DOHH2 (cell line): ENCODE results near the gene NOM1.
A peak's percentile ranks its signal among the peaks of the same experiment; 100 is the strongest.

Experiments
- H3F3A ChIP-seq: fragments of 200-600 bp; sonication (generic), shearing (Covaris generic); 2 replicates; pipeline ENCODE4 v1.6.0; 2016; ENCODE audit warnings: antibody characterized with exemption, mild to moderate bottlenecking; ENCODE audit not compliant: control insufficient read depth, insufficient read depth
- H3K27ac ChIP-seq: fragments of 200-600 bp; sonication (generic); 2 replicates; pipeline ENCODE4 v1.5.1; 2014; ENCODE audit warnings: low read depth, mild to moderate bottlenecking, low read length, moderate library complexity
- H3K27me3 ChIP-seq: fragments of 200-600 bp; sonication (generic); 2 replicates; pipeline ENCODE4 v1.6.1; 2014; ENCODE audit warnings: mild to moderate bottlenecking, low read length, mixed read lengths; ENCODE audit not compliant: control insufficient read depth
- H3K36me3 ChIP-seq: fragments of 200-600 bp; sonication (generic); 2 replicates; pipeline ENCODE4 v1.6.1; 2014; ENCODE audit warnings: mild to moderate bottlenecking, low read length, moderate library complexity, mixed read lengths; ENCODE audit not compliant: control insufficient read depth
- H3K4me1 ChIP-seq: fragments of 200-600 bp; sonication (generic); 2 replicates; pipeline ENCODE4 v1.6.1; 2014; ENCODE audit warnings: mild to moderate bottlenecking, low read length, mixed read lengths; ENCODE audit not compliant: control insufficient read depth
- H3K4me2 ChIP-seq: fragments of 200-600 bp; sonication (generic); 2 replicates; pipeline ENCODE4 v1.6.0; 2014; ENCODE audit warnings: mild to moderate bottlenecking, low read length, moderate library complexity
- H3K4me3 ChIP-seq: fragments of 200-600 bp; sonication (generic); 2 replicates; pipeline ENCODE4 v1.5.1; 2014; ENCODE audit warnings: mild to moderate bottlenecking, low read length, mixed read lengths
- H3K79me2 ChIP-seq: fragments of 200-600 bp; sonication (generic); 2 replicates; pipeline ENCODE4 v1.6.1; 2014; ENCODE audit warnings: mild to moderate bottlenecking, low read length, mixed read lengths; ENCODE audit not compliant: control insufficient read depth
- H3K9me2 ChIP-seq: fragments of 200-600 bp; sonication (generic); replicated peaks from 2 replicates; pipeline ENCODE4 v1.6.1; 2014; ENCODE audit warnings: mild to moderate bottlenecking, low read length, mixed read lengths; ENCODE audit not compliant: control insufficient read depth
- H3K9me3 ChIP-seq: fragments of 200-600 bp; sonication (generic); 2 replicates; pipeline ENCODE4 v1.6.1; 2014; ENCODE audit warnings: antibody characterized with exemption, low read length, mixed read lengths; ENCODE audit not compliant: control insufficient read depth, insufficient read depth
- H4K20me1 ChIP-seq: fragments of 200-600 bp; sonication (generic); 2 replicates; pipeline ENCODE4 v1.6.0; 2014; ENCODE audit warnings: low read depth, mild to moderate bottlenecking, antibody characterized with exemption, low read length, moderate library complexity; ENCODE audit not compliant: control insufficient read depth, insufficient read depth
- EZH2phosphoT487 ChIP-seq: fragments of 200-600 bp; sonication (generic); IDR thresholded peaks from 2 replicates; pipeline ENCODE4 v1.6.1; 2017; ENCODE audit warnings: borderline replicate concordance, mild to moderate bottlenecking, antibody characterized with exemption, low read length, moderate library complexity, mixed read lengths
- TF ChIP-seq, protein P1 (sequence below): fragments of 200-600 bp; sonication (generic); IDR thresholded peaks from one replicate; pipeline ENCODE4 v1.5.1; 2014; ENCODE audit warnings: antibody characterized with exemption, mild to moderate bottlenecking, low read depth, low read length; ENCODE audit not compliant: poor library complexity, severe bottlenecking

NOM1 gene

DNA sequence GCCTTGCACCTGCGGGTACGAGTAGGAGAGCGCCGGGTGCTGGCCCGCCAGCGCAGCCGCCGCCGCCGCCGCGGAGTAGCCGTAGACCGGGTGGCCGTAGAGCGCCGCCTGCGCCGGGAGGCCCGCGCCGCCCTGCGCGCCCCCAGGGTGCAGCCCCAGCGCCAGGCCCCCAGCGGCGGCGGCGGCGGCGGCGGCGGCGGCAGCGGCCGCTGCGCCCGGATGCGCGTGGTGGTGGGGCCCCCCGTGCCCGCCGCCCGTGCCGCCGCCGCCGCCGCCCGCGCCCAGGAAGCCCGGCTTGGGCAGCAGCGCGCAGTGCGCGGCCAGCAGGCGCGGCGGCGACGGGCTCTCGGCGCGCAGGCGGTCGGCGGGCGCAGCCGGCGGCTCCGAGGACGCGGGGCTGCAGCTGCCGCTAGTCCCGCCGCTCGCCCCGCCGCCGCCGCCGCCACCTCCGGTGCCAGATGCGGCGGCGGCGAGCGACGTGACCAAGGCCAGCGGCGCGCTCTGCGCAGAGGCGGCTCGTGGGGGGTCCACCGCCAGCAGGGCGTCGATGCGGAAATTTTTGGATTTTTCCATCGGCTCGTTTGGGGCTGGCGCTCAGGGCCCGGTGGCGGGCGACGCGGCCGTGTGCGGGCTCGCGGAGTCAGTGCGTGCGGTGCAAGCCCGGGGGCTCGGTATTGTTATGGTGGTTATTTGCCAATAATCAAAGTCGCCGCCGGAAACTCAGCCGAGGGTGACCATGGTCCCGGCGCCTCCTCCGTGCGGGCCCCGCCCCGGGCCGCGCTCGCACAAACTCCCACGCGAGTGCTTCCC, 60.5 kb downstream of the NOM1 start:
- peaks cover 13% of the 10 kb centered on the region for H3K4me1 ChIP-seq
- H3K27me3 ChIP-seq: peaks cover 70% of the 10 kb centered on the region
- H3K9me2 ChIP-seq: no peaks in the 10 kb centered on the region
- peak; percentile 76 for TF ChIP-seq EZH2phosphoT487
- TF ChIP-seq, protein P1, sequence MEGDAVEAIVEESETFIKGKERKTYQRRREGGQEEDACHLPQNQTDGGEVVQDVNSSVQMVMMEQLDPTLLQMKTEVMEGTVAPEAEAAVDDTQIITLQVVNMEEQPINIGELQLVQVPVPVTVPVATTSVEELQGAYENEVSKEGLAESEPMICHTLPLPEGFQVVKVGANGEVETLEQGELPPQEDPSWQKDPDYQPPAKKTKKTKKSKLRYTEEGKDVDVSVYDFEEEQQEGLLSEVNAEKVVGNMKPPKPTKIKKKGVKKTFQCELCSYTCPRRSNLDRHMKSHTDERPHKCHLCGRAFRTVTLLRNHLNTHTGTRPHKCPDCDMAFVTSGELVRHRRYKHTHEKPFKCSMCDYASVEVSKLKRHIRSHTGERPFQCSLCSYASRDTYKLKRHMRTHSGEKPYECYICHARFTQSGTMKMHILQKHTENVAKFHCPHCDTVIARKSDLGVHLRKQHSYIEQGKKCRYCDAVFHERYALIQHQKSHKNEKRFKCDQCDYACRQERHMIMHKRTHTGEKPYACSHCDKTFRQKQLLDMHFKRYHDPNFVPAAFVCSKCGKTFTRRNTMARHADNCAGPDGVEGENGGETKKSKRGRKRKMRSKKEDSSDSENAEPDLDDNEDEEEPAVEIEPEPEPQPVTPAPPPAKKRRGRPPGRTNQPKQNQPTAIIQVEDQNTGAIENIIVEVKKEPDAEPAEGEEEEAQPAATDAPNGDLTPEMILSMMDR: no peak
- H3F3A ChIP-seq: no peaks in the 10 kb centered on the region
- no peak overlapping the region for H3K27ac ChIP-seq
- H3K9me3 ChIP-seq: no peaks in the 10 kb centered on the region
- no peaks in the 10 kb centered on the region for H3K36me3 ChIP-seq
- peak overlapping the region; percentile 76 for H3K4me2 ChIP-seq
- no peaks in the 10 kb centered on the region for H3K79me2 ChIP-seq
- no peaks in the 10 kb centered on the region; the same call in 1 of the 2 replicates for H4K20me1 ChIP-seq
- peak overlapping the region; percentile 70 for H3K4me3 ChIP-seq

DNA sequence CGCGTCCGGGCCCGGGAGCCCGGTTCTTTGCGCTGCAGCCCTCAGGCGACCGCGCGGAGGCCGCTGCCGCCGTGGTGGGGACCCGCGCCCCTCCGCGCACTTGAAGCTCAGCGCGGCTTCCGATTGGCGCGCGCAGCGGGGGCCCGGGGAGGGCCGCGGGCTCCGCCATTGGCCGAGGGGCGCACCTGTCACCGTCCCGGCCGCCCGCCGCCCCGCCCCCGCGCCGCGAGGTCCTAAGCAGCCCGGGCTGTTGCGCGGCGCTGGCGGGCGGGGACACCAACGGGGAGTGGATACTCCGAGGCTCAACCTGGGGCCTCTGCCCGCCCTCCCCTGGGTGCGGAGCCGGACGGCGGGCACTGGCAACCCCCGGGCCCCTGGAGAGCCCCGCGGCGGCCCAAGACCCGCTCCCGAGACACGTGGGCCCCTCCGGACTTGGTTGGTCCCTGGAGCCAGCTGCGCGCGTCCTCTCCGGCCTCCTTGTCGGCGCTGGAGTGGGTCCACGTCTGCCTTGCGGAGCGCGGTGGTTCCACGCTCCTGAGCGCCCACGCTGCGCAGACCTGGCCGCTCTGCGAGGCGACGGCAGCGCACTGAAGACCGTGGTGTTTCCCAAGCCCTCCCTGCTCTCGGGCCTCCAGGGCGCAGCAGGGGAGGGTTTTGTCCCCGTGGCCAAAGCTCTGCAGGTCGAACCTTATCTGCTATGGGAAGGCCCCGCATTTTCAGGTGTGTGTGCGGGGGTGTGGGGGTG, 61.2 kb downstream of the NOM1 start, which contains the start of gene MNX1:
MNX1 (minus strand) TSS at position 76 of the 745 bp plus-strand sequence. CDS start 313 bp downstream, outside the sequence.
- Histone ChIP-seq H3K4me3 (peak within 1 kb of the TSS; percentile 70), H4K20me1 (no peaks in the 10 kb centered on the region; the same call in 1 of the 2 replicates), H3K36me3 (no peaks in the 10 kb centered on the region), H3K79me2 (no peaks in the 10 kb centered on the region), H3K27ac (no peak within 1 kb of the TSS), H3K9me2 (no peaks in the 10 kb centered on the region), H3K4me1 (peaks cover 13% of the 10 kb centered on the region), H3K9me3 (no peaks in the 10 kb centered on the region), H3K27me3 (peaks cover 78% of the 10 kb centered on the region), H3F3A (no peaks in the 10 kb centered on the region), H3K4me2 (peak within 1 kb of the TSS; percentile 76)
- TF ChIP-seq, protein P1: no peak
- peak; percentile 68; the same call in 1 of the 2 replicates for TF ChIP-seq EZH2phosphoT487

GRCh38 chr7:157011333-157012112, 62.0 kb downstream of the NOM1 start:
- peaks cover 19% of the 10 kb centered on the region for H3K4me1 ChIP-seq
- H3F3A ChIP-seq: no peaks in the 10 kb centered on the region
- peak overlapping the region; percentile 76 for H3K4me2 ChIP-seq
- no peak overlapping the region for H3K27ac ChIP-seq
- H3K4me3 ChIP-seq: peak overlapping the region; percentile 70
- no peaks in the 10 kb centered on the region for H3K9me3 ChIP-seq
- H3K79me2 ChIP-seq: no peaks in the 10 kb centered on the region
- peaks cover 85% of the 10 kb centered on the region for H3K27me3 ChIP-seq
- TF ChIP-seq, protein P1: no peak
- no peak; the same call in 1 of the 2 replicates for TF ChIP-seq EZH2phosphoT487
- no peaks in the 10 kb centered on the region for H3K36me3 ChIP-seq
- H4K20me1 ChIP-seq: no peaks in the 10 kb centered on the region
- H3K9me2 ChIP-seq: no peaks in the 10 kb centered on the region
